ENCODE results near the gene TPPP3.
A peak's percentile ranks its signal among the peaks of the same experiment; 100 is the strongest.

Gene TPPP3

GRCh38 chr16:67394155-67395104, 1.1 kb upstream of the TPPP3 start:
- Mint-ChIP-seq H3K27ac (peak overlapping the region; percentile 63), H3K9me3 (no peaks in the 10 kb centered on the region), H3K27me3 (peaks cover 65% of the 10 kb centered on the region), H3K4me1 (ENCODE audit: low read depth) (peaks cover 74% of the 10 kb centered on the region), H3K4me3 (peak overlapping the region; percentile 28), H3K36me3 (ENCODE audit: low read depth) (no peaks in the 10 kb centered on the region)
- intact Hi-C loops (cut with micrococcal nuclease), result loop anchor here (5.0 kb wide), 1 partner anchor 117 kb away; the partner anchor contains the start of gene PLEKHG4

GRCh38 chr16:67393788-67394154, 473 bp upstream of the TPPP3 start:
- Mint-ChIP-seq H3K4me1 (ENCODE audit: low read depth) (peaks cover 72% of the 10 kb centered on the region), H3K36me3 (ENCODE audit: low read depth) (no peaks in the 10 kb centered on the region), H3K27me3 (peaks cover 64% of the 10 kb centered on the region), H3K27ac (no peak overlapping the region), H3K4me3 (peak overlapping the region; percentile 53), H3K9me3 (no peaks in the 10 kb centered on the region)
- intact Hi-C loops (cut with micrococcal nuclease), result loop anchor here (5.0 kb wide), 1 partner anchor 116 kb away; the partner anchor contains the start of gene PLEKHG4

GRCh38 chr16:67392301-67393059, 818 bp downstream of the TPPP3 start:
- Mint-ChIP-seq H3K27me3 (peaks cover 68% of the 10 kb centered on the region), H3K9me3 (no peaks in the 10 kb centered on the region), H3K27ac (no peak overlapping the region), H3K4me3 (no peak overlapping the region), H3K4me1 (ENCODE audit: low read depth) (peaks cover 72% of the 10 kb centered on the region), H3K36me3 (ENCODE audit: low read depth) (no peaks in the 10 kb centered on the region)
- intact Hi-C loops (cut with micrococcal nuclease), result loop anchor here (5.0 kb wide), 1 partner anchor 115 kb away; the partner anchor contains the start of gene PLEKHG4

- Mint-ChIP-seq H3K4me3 (no peak overlapping the region), H3K4me1 (ENCODE audit: low read depth) (peaks cover 72% of the 10 kb centered on the region), H3K36me3 (ENCODE audit: low read depth) (no peaks in the 10 kb centered on the region), H3K9me3 (no peaks in the 10 kb centered on the region), H3K27ac (no peak overlapping the region), H3K27me3 (peaks cover 70% of the 10 kb centered on the region)
- intact Hi-C loops (cut with micrococcal nuclease), result loop anchor here (5.0 kb wide), 1 partner anchor 114 kb away; the partner anchor contains the start of gene PLEKHG4
Observed at GRCh38 chr16:67391424-67392300, 1.6 kb downstream of the TPPP3 start.

GRCh38 chr16:67390816-67391423, 2.4 kb downstream of the TPPP3 start:
- H3K27me3 Mint-ChIP-seq, result peaks cover 73% of the 10 kb centered on the region
- H3K27ac Mint-ChIP-seq, result no peak overlapping the region
- peaks cover 66% of the 10 kb centered on the region for H3K4me1 Mint-ChIP-seq (ENCODE audit: low read depth)
- H3K9me3 Mint-ChIP-seq, result no peaks in the 10 kb centered on the region
- intact Hi-C loops (cut with micrococcal nuclease), result loop anchor here (5.0 kb wide), 1 partner anchor 114 kb away; the partner anchor contains the start of gene PLEKHG4
- no peaks in the 10 kb centered on the region for H3K36me3 Mint-ChIP-seq (ENCODE audit: low read depth)
- H3K4me3 Mint-ChIP-seq, result no peak overlapping the region

- H3K27me3 Mint-ChIP-seq, result peaks cover 78% of the 10 kb centered on the region
- peak overlapping the region; percentile 24 for H3K4me3 Mint-ChIP-seq
- H3K4me1 Mint-ChIP-seq (ENCODE audit: low read depth), result peaks cover 58% of the 10 kb centered on the region
- no peaks in the 10 kb centered on the region for H3K9me3 Mint-ChIP-seq
- no peaks in the 10 kb centered on the region for H3K36me3 Mint-ChIP-seq (ENCODE audit: low read depth)
- peak overlapping the region; percentile 9 for H3K27ac Mint-ChIP-seq
- intact Hi-C loops (cut with micrococcal nuclease), result loop anchor here (5.0 kb wide), 1 partner anchor 113 kb away; the partner anchor contains the start of gene PLEKHG4
Observed at GRCh38 chr16:67389911-67390815, 3.1 kb downstream of the TPPP3 start.

- Mint-ChIP-seq H3K4me1 (ENCODE audit: low read depth) (peaks cover 44% of the 10 kb centered on the region), H3K27me3 (peaks cover 78% of the 10 kb centered on the region), H3K9me3 (no peaks in the 10 kb centered on the region), H3K36me3 (ENCODE audit: low read depth) (no peaks in the 10 kb centered on the region), H3K4me3 (no peak overlapping the region), H3K27ac (no peak overlapping the region)
- intact Hi-C loops (cut with micrococcal nuclease), result no loop called here
Observed at GRCh38 chr16:67388591-67388990, 4.7 kb downstream of the TPPP3 start.

GRCh38 chr16:67388191-67388590, 5.1 kb downstream of the TPPP3 start:
- Mint-ChIP-seq H3K27ac (no peak overlapping the region), H3K4me1 (ENCODE audit: low read depth) (peaks cover 40% of the 10 kb centered on the region), H3K4me3 (no peak overlapping the region), H3K27me3 (peaks cover 75% of the 10 kb centered on the region), H3K9me3 (no peaks in the 10 kb centered on the region), H3K36me3 (ENCODE audit: low read depth) (no peaks in the 10 kb centered on the region)
- intact Hi-C loops (cut with micrococcal nuclease), result no loop called here

- no peaks in the 10 kb centered on the region for H3K36me3 Mint-ChIP-seq (ENCODE audit: low read depth)
- no peak overlapping the region for H3K4me3 Mint-ChIP-seq
- H3K27ac Mint-ChIP-seq, result no peak overlapping the region
- H3K4me1 Mint-ChIP-seq (ENCODE audit: low read depth), result peaks cover 34% of the 10 kb centered on the region
- peaks cover 69% of the 10 kb centered on the region for H3K27me3 Mint-ChIP-seq
- H3K9me3 Mint-ChIP-seq, result no peaks in the 10 kb centered on the region
- intact Hi-C loops (cut with micrococcal nuclease), result no loop called here
Observed at GRCh38 chr16:67387479-67388079, 5.7 kb downstream of the TPPP3 start.

- no peaks in the 10 kb centered on the region for H3K36me3 Mint-ChIP-seq (ENCODE audit: low read depth)
Observed at GRCh38 chr16:67386861-67387455, 6.3 kb downstream of the TPPP3 start.

GRCh38 chr16:67384778-67385510, 8.4 kb downstream of the TPPP3 start:
- intact Hi-C loops (cut with micrococcal nuclease), result no loop called here
- Mint-ChIP-seq H3K4me3 (no peak overlapping the region), H3K36me3 (ENCODE audit: low read depth) (no peaks in the 10 kb centered on the region), H3K4me1 (ENCODE audit: low read depth) (peaks cover 8% of the 10 kb centered on the region), H3K27ac (no peak overlapping the region), H3K27me3 (peaks cover 57% of the 10 kb centered on the region), H3K9me3 (no peaks in the 10 kb centered on the region)

More at GRCh38 chr16:67386861-67387455, 6.3 kb downstream of the TPPP3 start:
- peaks cover 28% of the 10 kb centered on the region for H3K4me1 Mint-ChIP-seq (ENCODE audit: low read depth)
- H3K27me3 Mint-ChIP-seq, result peaks cover 65% of the 10 kb centered on the region
- intact Hi-C loops (cut with micrococcal nuclease), result no loop called here
- H3K27ac Mint-ChIP-seq, result no peak overlapping the region
- no peaks in the 10 kb centered on the region for H3K9me3 Mint-ChIP-seq
- H3K4me3 Mint-ChIP-seq, result no peak overlapping the region

Data from dendritic cell treated with granulocyte-macrophage colony-stimulating factor and Interleukin-4, amounts not matched to agents 40 ng/mL and 50 ng/mL, for 4 days (primary cell).